ENCODE data around the gene TPSB2. TPM values are rescaled to one million over a fixed set of nuclear protein-coding genes. Genes with fewer than 3 reads are reported as not detected.

The TPSB2 gene
- polyA plus RNA-seq, 1 experiment: not detected

DNA sequence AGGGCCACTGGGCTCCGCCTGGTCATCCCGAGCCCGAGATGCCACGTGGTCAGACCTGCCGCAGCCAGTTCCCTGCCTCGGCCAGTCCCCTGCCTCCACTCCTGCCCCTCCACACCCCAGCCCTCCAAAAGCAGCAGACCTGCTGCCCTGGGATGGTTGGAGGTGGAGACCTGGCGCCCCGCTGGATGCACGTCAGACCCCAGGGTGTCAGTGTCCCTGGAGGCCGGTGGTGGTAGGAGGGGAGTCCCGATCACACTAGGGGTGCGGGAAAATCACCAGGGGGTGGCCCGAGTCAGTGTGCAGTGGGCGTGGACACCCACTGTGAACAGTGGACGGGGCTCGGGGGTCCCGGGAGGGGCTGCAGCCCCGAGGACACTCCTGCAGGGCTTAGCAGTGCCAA lies 31.8 kb downstream of the TPSB2 start:
- no peaks in the 10 kb centered on the region for H3K27me3 ChIP-seq (ENCODE audit: control insufficient read depth, insufficient read depth, low read length)
- ChIA-PET CTCF (no interaction called here), POLR2A (no interaction called here)
- no peaks in the 10 kb centered on the region for H3K36me3 ChIP-seq (ENCODE audit: control insufficient read depth, insufficient read depth, low read length)
- no peak for DNase-seq (ENCODE audit: low read depth)
- TF ChIP-seq, protein P1, sequence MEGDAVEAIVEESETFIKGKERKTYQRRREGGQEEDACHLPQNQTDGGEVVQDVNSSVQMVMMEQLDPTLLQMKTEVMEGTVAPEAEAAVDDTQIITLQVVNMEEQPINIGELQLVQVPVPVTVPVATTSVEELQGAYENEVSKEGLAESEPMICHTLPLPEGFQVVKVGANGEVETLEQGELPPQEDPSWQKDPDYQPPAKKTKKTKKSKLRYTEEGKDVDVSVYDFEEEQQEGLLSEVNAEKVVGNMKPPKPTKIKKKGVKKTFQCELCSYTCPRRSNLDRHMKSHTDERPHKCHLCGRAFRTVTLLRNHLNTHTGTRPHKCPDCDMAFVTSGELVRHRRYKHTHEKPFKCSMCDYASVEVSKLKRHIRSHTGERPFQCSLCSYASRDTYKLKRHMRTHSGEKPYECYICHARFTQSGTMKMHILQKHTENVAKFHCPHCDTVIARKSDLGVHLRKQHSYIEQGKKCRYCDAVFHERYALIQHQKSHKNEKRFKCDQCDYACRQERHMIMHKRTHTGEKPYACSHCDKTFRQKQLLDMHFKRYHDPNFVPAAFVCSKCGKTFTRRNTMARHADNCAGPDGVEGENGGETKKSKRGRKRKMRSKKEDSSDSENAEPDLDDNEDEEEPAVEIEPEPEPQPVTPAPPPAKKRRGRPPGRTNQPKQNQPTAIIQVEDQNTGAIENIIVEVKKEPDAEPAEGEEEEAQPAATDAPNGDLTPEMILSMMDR (IDR thresholded peaks at IDR 0.05; ENCODE audit: insufficient read depth, low read depth, low read length): no peak
- H3K4me3 ChIP-seq (ENCODE audit: low read depth, low read length): no peak overlapping the region

DNA sequence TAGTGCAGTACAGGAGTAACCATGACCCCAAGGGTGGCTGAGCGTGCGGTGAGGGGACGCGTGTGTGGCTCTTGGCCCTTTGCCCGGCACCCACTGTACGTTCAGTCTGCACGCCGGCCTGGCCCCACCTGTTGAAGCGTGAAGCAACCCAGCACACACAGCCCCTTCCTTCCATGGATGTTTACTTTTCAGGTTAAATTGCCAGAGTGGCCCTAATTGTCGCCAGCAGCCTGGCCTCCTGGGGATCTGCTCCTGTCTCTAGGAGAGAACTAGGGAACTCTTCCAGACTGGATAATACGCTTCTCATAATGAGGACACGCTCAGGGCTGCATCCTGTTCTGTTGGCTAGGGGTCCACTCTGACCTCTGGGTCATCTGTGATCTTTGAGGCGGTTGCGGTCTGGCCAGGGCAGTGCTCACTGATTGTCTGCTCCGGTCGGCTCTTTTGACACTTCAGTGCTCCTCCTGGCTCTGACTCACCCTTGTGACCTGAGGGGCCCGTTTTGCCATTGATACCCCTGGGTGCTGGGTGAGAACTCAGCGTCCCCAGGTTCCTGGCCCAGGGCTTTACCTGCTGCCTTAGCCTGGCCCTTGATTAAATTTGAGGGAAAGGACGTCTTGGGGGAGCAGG lies 32.6 kb downstream of the TPSB2 start:
- POLR2A ChIA-PET: no interaction called here
- Histone ChIP-seq H3K4me3 (ENCODE audit: low read depth, low read length) (no peak overlapping the region), H3K27me3 (ENCODE audit: control insufficient read depth, insufficient read depth, low read length) (no peaks in the 10 kb centered on the region), H3K36me3 (ENCODE audit: control insufficient read depth, insufficient read depth, low read length) (no peaks in the 10 kb centered on the region)
- DNase-seq (ENCODE audit: low read depth): no peak
- TF ChIP-seq, protein P1 (IDR thresholded peaks at IDR 0.05; ENCODE audit: insufficient read depth, low read depth, low read length): no peak
- CTCF ChIA-PET: no interaction called here

DNA sequence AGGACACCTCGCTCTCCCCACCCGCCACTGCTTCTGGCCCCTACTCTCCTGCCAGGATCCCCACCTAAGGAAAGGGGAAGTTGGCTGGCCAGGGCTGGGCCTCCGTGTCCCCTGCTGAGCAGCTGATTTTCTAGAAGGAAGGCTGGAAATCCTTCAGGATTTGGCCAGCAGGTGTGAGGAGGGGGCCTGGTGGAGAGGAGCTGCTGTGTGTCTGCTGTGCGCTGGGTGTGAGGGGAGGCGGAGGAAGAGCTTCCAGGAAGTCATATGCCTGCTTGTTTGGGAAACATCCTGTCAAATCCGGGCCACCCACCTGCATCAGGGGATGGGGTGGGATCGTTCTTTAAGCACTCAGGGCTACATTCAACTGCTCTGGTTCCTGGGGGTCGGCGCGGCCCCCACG lies 33.5 kb downstream of the TPSB2 start:
- no peak for DNase-seq (ENCODE audit: low read depth)
- H3K27me3 ChIP-seq (ENCODE audit: control insufficient read depth, insufficient read depth, low read length): no peaks in the 10 kb centered on the region
- no peak overlapping the region for H3K4me3 ChIP-seq (ENCODE audit: low read depth, low read length)
- ChIA-PET CTCF (interaction anchor here (0.7 to 1.2 kb wide), 2 partner anchors 9 to 139 kb away, joined by 3 to 4 read pairs; no protein-coding TSS in a partner anchor), POLR2A (no interaction called here)
- TF ChIP-seq, protein P1 (IDR thresholded peaks at IDR 0.05; ENCODE audit: insufficient read depth, low read depth, low read length): no peak
- no peaks in the 10 kb centered on the region for H3K36me3 ChIP-seq (ENCODE audit: control insufficient read depth, insufficient read depth, low read length)

DNA sequence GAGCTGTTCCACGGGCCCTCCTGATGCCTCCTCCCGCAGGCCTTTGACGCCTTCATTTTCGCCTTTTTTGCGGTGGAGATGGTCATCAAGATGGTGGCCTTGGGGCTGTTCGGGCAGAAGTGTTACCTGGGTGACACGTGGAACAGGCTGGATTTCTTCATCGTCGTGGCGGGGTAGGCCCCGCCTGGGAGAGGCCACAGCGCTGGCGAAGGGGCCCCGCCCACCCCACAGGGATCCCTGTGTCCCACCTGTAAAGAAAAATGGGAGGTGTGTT lies 34.7 kb downstream of the TPSB2 start:
- TF ChIP-seq, protein P1 (IDR thresholded peaks at IDR 0.05; ENCODE audit: insufficient read depth, low read depth, low read length): no peak
- Histone ChIP-seq H3K4me3 (ENCODE audit: low read depth, low read length) (no peak overlapping the region), H3K27me3 (ENCODE audit: control insufficient read depth, insufficient read depth, low read length) (no peaks in the 10 kb centered on the region), H3K36me3 (ENCODE audit: control insufficient read depth, insufficient read depth, low read length) (no peaks in the 10 kb centered on the region)
- ChIA-PET CTCF (interaction anchor here (1.2 kb wide), 1 partner anchor 137 kb away, joined by 4 read pairs; no protein-coding TSS in a partner anchor), POLR2A (no interaction called here)
- DNase-seq (ENCODE audit: low read depth): no peak

DNA sequence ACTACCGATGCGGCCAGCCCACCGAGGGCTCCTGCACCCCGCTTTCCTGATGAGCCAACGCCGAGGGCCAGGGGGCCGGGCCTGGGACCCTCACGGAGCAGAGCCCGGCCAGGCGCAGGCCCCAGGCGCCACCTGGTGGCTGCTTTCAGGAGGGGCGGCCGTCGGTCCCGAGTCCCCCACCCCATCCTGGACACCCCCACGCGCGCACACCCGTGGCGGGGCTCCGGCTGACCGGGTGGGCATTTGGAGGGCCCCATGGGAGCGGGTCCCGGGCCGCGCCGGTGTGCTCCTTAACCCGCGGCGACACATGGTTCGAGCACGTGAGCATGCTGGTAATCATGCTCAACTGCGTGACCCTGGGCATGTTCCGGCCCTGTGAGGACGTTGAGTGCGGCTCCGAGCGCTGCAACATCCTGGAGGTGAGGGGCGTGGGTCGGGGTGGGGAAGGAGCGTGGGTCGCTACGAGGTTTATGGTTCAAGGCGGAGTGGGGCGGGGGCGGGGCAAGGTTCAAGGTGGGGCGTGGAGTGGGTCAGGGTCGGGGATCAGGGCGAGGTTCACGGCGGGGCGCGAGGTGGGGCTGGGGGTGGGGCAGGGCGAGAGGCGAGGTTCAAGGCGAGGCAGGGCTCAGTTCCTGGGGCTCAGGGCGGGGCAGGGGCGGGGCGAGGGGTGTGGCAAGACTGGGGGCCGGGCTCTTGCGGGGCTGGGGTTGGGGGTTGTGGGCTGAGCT lies 35.2 kb downstream of the TPSB2 start:
- no peak for DNase-seq (ENCODE audit: low read depth)
- Histone ChIP-seq H3K36me3 (ENCODE audit: control insufficient read depth, insufficient read depth, low read length) (no peaks in the 10 kb centered on the region), H3K4me3 (ENCODE audit: low read depth, low read length) (no peak overlapping the region), H3K27me3 (ENCODE audit: control insufficient read depth, insufficient read depth, low read length) (no peaks in the 10 kb centered on the region)
- POLR2A ChIA-PET: no interaction called here
- TF ChIP-seq, protein P1 (IDR thresholded peaks at IDR 0.05; ENCODE audit: insufficient read depth, low read depth, low read length): peak; percentile 83
- CTCF ChIA-PET: interaction anchor here (0.7 to 1.8 kb wide), 9 partner anchors 11 to 139 kb away, joined by 3 to 7 read pairs (median 4); no protein-coding TSS in a partner anchor
